Endothelial cell of umbilical vein (primary cell): Measurements from ENCODE around the gene VRK2. TPM values are rescaled to one million over a fixed set of nuclear protein-coding genes. Genes with fewer than 3 reads are reported as not detected.

Experiments used
- BruUV-seq: library from RNA; stranded (reverse); fragments of 400-500 nt; replicated peaks from 2 replicates; lab custom pipeline; 2021; lab: Mats Ljungman, UMichigan
- CTCF ChIA-PET: fragments of 300-600, 350-600 bp; sonication (Branson Sonifier 250); formaldehyde crosslinking; loops from one replicate; lab custom pipeline; 2021; ENCODE audit warnings: antibody characterized with exemption, inconsistent platforms; lab: Charles Lee
- POLR2A ChIA-PET: fragments of 300-600, 350-600 bp; sonication (Branson Sonifier 250); formaldehyde crosslinking; loops from one replicate; lab custom pipeline; 2021; ENCODE audit warnings: antibody characterized with exemption, inconsistent platforms; lab: Charles Lee
- DNase-seq: peaks from one replicate; pipeline ENCODE4 v3.0.0-alpha.2; 2011; ENCODE audit warnings: low read depth, low spot score
- FAIRE-seq: peaks from 2 replicates; lab custom pipeline; 2011; peaks lifted over from hg19 to GRCh38; lab: Jason Lieb, UNC
- H2AFZ ChIP-seq: 2 replicates; pipeline ENCODE4 v1.6.0; 2012; ENCODE audit warnings: low read depth, low read length, control low read depth, inconsistent platforms
- H3K27ac ChIP-seq: 2 replicates; pipeline ENCODE4 v1.5.1; 2011; ENCODE audit warnings: low read depth, mild to moderate bottlenecking, control low read depth, low read length, moderate library complexity; ENCODE audit not compliant: insufficient read depth
- H3K27me3 ChIP-seq, 2 experiments: 2 replicates each; pipeline versions ENCODE4 v1.6.0 to v1.6.1; 2011; ENCODE audit warnings: low read length in 2 of 2, mixed read lengths in 1 of 2; ENCODE audit not compliant: control insufficient read depth in 2 of 2, insufficient read depth in 2 of 2
- H3K36me3 ChIP-seq, 2 experiments: 2 replicates in 1 of 2; 3 replicates in 1 of 2; pipeline ENCODE4 v1.5.1; 2011; ENCODE audit warnings: low read length in 2 of 2, mild to moderate bottlenecking in 1 of 2, moderate library complexity in 1 of 2; ENCODE audit not compliant: control insufficient read depth in 2 of 2, insufficient read depth in 2 of 2; ENCODE audit errors: extremely low read depth in 1 of 2
- H3K4me1 ChIP-seq: 3 replicates; pipeline ENCODE4 v1.5.1; 2011; ENCODE audit warnings: mild to moderate bottlenecking, low read length; ENCODE audit not compliant: control insufficient read depth, insufficient read depth; ENCODE audit errors: extremely low read depth
- H3K4me2 ChIP-seq: 2 replicates; pipeline ENCODE4 v1.6.1; 2011; ENCODE audit warnings: low read length, control low read depth, mixed read lengths; ENCODE audit not compliant: insufficient read depth
- H3K4me3 ChIP-seq, 3 experiments: fragments of 200-600 bp in 1 of 3; sonication (generic), shearing (Covaris generic) in 1 of 3; replicated peaks in 1 of 3; 2 replicates each; pipeline ENCODE4 v1.5.1; 2011 to 2016; ENCODE audit warnings: control low read depth in 3 of 3, low read length in 3 of 3, mild to moderate bottlenecking in 2 of 3, inconsistent platforms in 1 of 3, low read depth in 1 of 3, moderate library complexity in 1 of 3; ENCODE audit not compliant: insufficient read depth in 1 of 3
- H3K79me2 ChIP-seq: 2 replicates; pipeline ENCODE4 v1.6.0; 2012; ENCODE audit warnings: low read length, inconsistent platforms; ENCODE audit not compliant: control insufficient read depth, insufficient read depth
- H3K9ac ChIP-seq: replicated peaks from 2 replicates; pipeline ENCODE3; 2011; ENCODE audit warnings: low read length, control low read depth; ENCODE audit not compliant: insufficient read depth; ENCODE audit errors: extremely low read depth
- H3K9me1 ChIP-seq: replicated peaks from 3 replicates; pipeline ENCODE4 v1.6.0; 2011; ENCODE audit warnings: mild to moderate bottlenecking, low read length; ENCODE audit not compliant: control insufficient read depth, insufficient read depth; ENCODE audit errors: extremely low read depth
- H3K9me3 ChIP-seq: replicated peaks from 2 replicates; pipeline ENCODE4 v1.5.1; 2012; ENCODE audit warnings: low read length, inconsistent platforms; ENCODE audit not compliant: control insufficient read depth, insufficient read depth
- H4K20me1 ChIP-seq: replicated peaks from 2 replicates; pipeline ENCODE3; 2011; ENCODE audit warnings: mild to moderate bottlenecking, low read length; ENCODE audit not compliant: control insufficient read depth, insufficient read depth; ENCODE audit errors: extremely low read depth
- CTCF ChIP-seq, 2 donors: IDR thresholded peaks; 1 replicate in 1 of 2; 2 replicates in 1 of 2; pipeline ENCODE4 v1.5.1; 2011; ENCODE audit warnings: low read length in 2 of 2, mild to moderate bottlenecking in 2 of 2, moderate library complexity in 2 of 2, control low read depth in 1 of 2, inconsistent platforms in 1 of 2, low read depth in 1 of 2; ENCODE audit not compliant: insufficient read depth in 1 of 2; ENCODE audit errors: extremely low read depth in 1 of 2
- EZH2 ChIP-seq: IDR thresholded peaks from 2 replicates; pipeline ENCODE4 v1.6.1; 2012; ENCODE audit warnings: borderline replicate concordance, low read depth, mild to moderate bottlenecking, moderate library complexity, low read length, inconsistent platforms; ENCODE audit not compliant: severe bottlenecking
- FOS ChIP-seq: IDR thresholded peaks from 2 replicates; pipeline ENCODE4 v1.6.1; 2011; ENCODE audit warnings: mild to moderate bottlenecking, low read length, moderate library complexity, borderline replicate concordance; ENCODE audit not compliant: insufficient read depth
- GATA2 ChIP-seq: IDR thresholded peaks from 2 replicates; pipeline ENCODE4 v1.7.0; 2011; ENCODE audit warnings: low read depth, mild to moderate bottlenecking, moderate library complexity, mixed read lengths, low read length; ENCODE audit not compliant: insufficient read length, insufficient read depth
- JUN ChIP-seq: IDR thresholded peaks from 2 replicates; pipeline ENCODE4 v1.6.1; 2011; ENCODE audit warnings: borderline replicate concordance, low read depth; ENCODE audit not compliant: insufficient read length, insufficient read depth
- MAX ChIP-seq: IDR thresholded peaks from 2 replicates; pipeline ENCODE4 v1.6.1; 2011; ENCODE audit not compliant: insufficient read depth, insufficient read length
- MYC ChIP-seq: IDR thresholded peaks from one replicate; pipeline ENCODE4 v1.6.1; 2011; ENCODE audit warnings: mild to moderate bottlenecking, low read depth, low read length
- POLR2A ChIP-seq: IDR thresholded peaks from 2 replicates; pipeline ENCODE4 v1.6.1; 2012; ENCODE audit warnings: low read depth, mild to moderate bottlenecking, control low read depth, low read length
- POLR2AphosphoS5 ChIP-seq: IDR thresholded peaks from 2 replicates; pipeline ENCODE4 v1.6.1; 2012; ENCODE audit warnings: low read depth, mild to moderate bottlenecking, control low read depth, low read length, moderate library complexity; ENCODE audit not compliant: insufficient read depth
- dilution Hi-C: fragments of 300-500 bp; cut with MboI; formaldehyde crosslinking; loops from one replicate; pipeline ENCODE4 v1.15.0; 2019; ENCODE audit warnings: low sequenced_read_pairs; ENCODE audit not compliant: extremely low pct_ligation_motif_present
- intact Hi-C: fragments of 100-400 bp; cut with micrococcal nuclease; formaldehyde crosslinking; loops from one replicate; pipeline ENCODE4 v1.10.0; 2022
- polyA plus RNA-seq, 4 experiments: library from polyadenylated mRNA; depleted of rRNA in 3 of 4; stranded (reverse) in 3 of 4; unstranded in 1 of 4; fragments of >200 nt; gene quantifications; 2 replicates each; pipeline versions ENCODE4 v1.2.1 to v1.2.3, GENCODE V29; 2011 to 2012; ENCODE audit warnings: missing spikeins in 1 of 4
- total RNA-seq: library from RNA; stranded (reverse); gene quantifications from 2 replicates; pipeline ENCODE4 v1.2.3, GENCODE V29; 2021

Gene VRK2
- total and polyA plus RNA-seq, 2 donors (not counting 3 experiments of a cell fraction or from before 2014, with no cell fraction given), result 11.2 to 35.2 TPM

- BruUV-seq, result no TSS peak
- ChIA-PET CTCF (interaction anchor here (0.9 to 2.8 kb wide), 2 partner anchors 12 to 16 kb away, joined by 3 to 8 read pairs; partner anchors contain the start of gene VRK2), POLR2A (no interaction called here)
- Histone ChIP-seq H3K9me3 (no peaks in the 10 kb centered on the region), H3K36me3 (no peaks in the 10 kb centered on the region), H3K27me3 (no peaks in the 10 kb centered on the region), H3K9me1 (no peaks in the 10 kb centered on the region), H3K9ac (no peak overlapping the region), H3K4me3 (no peak overlapping the region), H3K4me1 (no peaks in the 10 kb centered on the region), H4K20me1 (no peaks in the 10 kb centered on the region), H2AFZ (no peak overlapping the region), H3K4me2 (no peak overlapping the region), H3K27ac (no peak overlapping the region), H3K79me2 (no peaks in the 10 kb centered on the region)
- TF ChIP-seq JUN, result no peak
- no peak for TF ChIP-seq GATA2
- TF ChIP-seq MYC, result no peak
- no peak for TF ChIP-seq POLR2AphosphoS5
- dilution Hi-C loops, result no loop called here
- DNase-seq (no peak), FAIRE-seq (no peak)
- intact Hi-C loops, result no loop called here
Observed at GRCh38 chr2:58030771-58031170, 15.8 kb upstream of the VRK2 start.

- FAIRE-seq, result no peak
- no peak overlapping the region for H3K4me2 ChIP-seq
Observed at GRCh38 chr2:58032016-58032763, 14.4 kb upstream of the VRK2 start.

More at GRCh38 chr2:58032016-58032763, 14.4 kb upstream of the VRK2 start:
- no peaks in the 10 kb centered on the region for H3K27me3 ChIP-seq
- no peak for DNase-seq
- BruUV-seq, result no TSS peak
- H2AFZ ChIP-seq, result no peak overlapping the region
- H3K4me3 ChIP-seq, result no peak overlapping the region
- H3K9me3 ChIP-seq, result no peaks in the 10 kb centered on the region
- H3K36me3 ChIP-seq, result no peaks in the 10 kb centered on the region
- ChIA-PET POLR2A (no interaction called here), CTCF (interaction anchor here (1.0 to 2.8 kb wide), 3 partner anchors 10 to 17 kb away, joined by 4 to 8 read pairs (median 4); no protein-coding TSS in a partner anchor)
- H4K20me1 ChIP-seq, result no peaks in the 10 kb centered on the region
- H3K9me1 ChIP-seq, result no peaks in the 10 kb centered on the region
- no peak overlapping the region for H3K27ac ChIP-seq
- TF ChIP-seq POLR2A (no peak), MYC (no peak), GATA2 (no peak), POLR2AphosphoS5 (no peak), MAX (no peak), FOS (no peak), JUN (no peak), CTCF (IDR thresholded peaks at IDR 0.05; ENCODE audit: extremely low read depth in 1 of 2, insufficient read depth in 1 of 2, low read depth in 1 of 2, low read length in 2 of 2) (no peak), EZH2 (no peak)
- intact Hi-C loops, result no loop called here
- no peaks in the 10 kb centered on the region for H3K4me1 ChIP-seq
- dilution Hi-C loops, result no loop called here
- no peaks in the 10 kb centered on the region for H3K79me2 ChIP-seq
- H3K9ac ChIP-seq, result no peak overlapping the region
